HG02840 (cell line): ENCODE measurements around the gene G2E3.
"Not testable (repeated sequence)": the region's sequence is repeated elsewhere in the genome, so short reads cannot be mapped to it uniquely, and the experiment has no call there.

ENCODE experiments used
- ATAC-seq: cut with Tn5 transposase; IDR thresholded peaks from one replicate; pipeline ENCODE4 v1.9.1; 2021; ENCODE audit warnings: mild to moderate bottlenecking, moderate library complexity, moderate number of reproducible peaks; ENCODE audit not compliant: unreplicated experiment, low FRiP score

Gene G2E3

GRCh38 chr14:30600922-30601918 is 42.3 kb downstream of the G2E3 start:
- no peak for ATAC-seq

DNA sequence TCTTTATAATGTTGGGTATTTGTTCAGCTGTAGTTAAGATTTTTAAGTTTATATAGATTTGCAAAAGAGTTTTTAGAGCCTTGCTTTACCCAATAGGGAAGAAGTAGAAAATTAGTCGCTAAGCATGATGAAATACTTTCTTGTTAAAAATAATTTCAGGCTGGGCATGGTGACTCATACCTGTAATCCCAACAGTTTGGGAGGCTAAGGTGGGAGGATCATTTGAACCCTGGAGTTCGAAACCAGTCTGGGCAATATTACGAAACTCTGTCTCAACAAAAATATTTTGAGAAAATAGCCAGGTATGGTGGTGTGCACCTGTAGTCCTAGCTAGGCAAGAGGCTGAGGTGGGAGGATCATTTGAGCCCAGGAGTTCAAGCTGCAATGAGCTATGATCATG is 44.4 kb downstream of the G2E3 start:
- no peak for ATAC-seq

- ATAC-seq = not testable (repeated sequence)
Observed at GRCh38 chr14:30604696-30605095, 45.7 kb downstream of the G2E3 start.

DNA sequence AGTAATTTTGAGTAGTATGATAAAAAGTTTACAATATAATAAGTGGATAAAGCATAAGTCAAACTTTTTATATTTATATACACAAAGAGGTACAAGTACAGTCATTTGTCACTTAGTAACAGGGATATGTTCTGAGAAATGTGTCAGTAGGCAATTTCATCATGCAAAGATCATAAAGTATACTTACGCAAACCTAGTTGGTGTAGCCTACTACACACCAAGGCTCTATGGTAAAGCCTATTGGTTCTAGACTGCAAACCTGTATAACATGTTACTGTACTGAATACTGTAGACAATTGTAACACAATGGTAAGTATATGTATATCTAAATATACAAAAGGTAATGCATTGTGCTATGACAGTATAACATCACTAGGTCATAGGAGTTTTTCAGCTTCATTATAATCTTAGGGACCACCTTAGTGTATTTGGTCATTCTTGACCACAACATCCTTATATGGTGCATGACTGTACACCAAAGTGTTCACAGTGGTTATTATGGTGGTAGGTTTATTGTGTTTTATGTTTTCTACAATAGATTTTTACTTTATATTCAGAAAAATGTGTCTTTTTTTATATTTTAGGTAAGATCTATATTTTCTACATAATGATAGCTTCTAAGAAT is 48.3 kb downstream of the G2E3 start:
- no peak for ATAC-seq

DNA sequence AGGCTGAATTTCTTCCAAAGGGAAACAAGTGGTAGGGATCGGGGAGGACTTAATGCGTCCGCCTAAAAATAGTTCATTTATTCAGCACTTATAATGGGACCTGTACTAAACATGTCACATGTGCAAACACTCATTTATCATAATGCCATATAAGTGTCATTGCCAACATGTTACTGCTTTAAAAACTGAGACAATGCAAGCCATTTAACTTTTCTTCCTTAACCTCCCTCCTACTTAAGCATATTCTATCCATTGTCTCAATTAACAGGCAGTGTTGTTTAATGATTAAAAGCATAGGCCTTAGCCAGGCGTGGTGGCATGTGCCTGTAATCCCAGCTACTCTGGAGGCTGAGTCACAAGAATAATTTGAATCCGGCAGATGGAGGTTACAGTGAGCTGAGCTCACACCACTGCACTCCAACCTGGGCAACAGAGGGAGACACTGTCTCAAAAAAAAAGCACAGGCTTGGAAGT is 49.6 kb downstream of the G2E3 start:
- no peak for ATAC-seq

GRCh38 chr14:30610787-30611343 is 51.9 kb downstream of the G2E3 start:
- no peak for ATAC-seq

DNA sequence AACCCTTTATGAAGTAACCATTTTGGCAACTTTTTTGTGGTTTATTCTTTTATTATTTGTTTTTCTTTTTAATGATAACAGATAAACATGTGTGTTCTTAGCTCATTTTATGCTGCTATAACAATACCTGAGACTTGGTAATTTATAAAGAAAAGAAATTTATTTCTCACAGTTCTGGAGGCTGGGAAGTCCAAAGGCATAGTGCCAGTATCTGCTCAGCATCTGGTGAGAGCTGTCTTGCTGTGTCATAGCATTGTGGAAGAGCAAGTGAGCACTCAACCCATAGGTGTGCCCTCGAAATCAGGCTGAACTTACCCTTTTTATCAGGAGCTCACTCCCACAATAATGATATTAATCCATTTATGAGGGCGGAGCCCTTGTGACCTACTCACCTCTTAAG is 55.2 kb downstream of the G2E3 start:
- no peak for ATAC-seq

- no peak for ATAC-seq
Observed at GRCh38 chr14:30620178-30620577, 61.2 kb downstream of the G2E3 start.

DNA sequence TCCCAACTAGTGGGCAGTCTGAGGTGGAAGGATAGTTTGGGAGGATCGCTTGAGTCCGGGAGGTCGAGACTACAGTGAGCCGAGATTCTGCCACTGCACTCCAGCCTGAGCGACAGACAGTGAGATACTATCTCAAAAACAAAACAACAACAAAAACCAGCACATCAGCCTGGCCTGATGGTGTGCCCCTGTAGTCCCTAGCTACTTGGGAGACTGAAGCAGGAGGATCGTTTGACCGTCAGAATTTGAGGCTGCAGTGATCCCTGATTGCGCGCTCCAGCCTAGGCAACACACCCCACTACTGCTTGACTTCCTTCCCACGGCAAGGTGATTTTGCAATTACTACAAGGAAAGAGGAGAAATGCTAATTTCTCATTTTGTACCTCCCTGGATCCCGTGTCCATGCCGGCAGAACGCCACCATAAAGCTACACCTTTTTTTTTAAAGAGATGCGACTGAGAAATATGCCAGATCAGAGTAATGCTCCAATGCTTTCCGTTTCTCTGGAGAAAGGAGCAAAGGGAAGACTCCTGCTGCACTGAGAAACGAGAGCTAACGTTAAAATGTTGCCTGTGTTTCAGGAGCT is 62.5 kb downstream of the G2E3 start:
- ATAC-seq = no peak

GRCh38 chr14:30621940-30622830 is 63.2 kb downstream of the G2E3 start, which contains the start of gene SCFD1:
SCFD1 (plus strand) TSS chr14:30622319; CDS start chr14:30622339, 20 bp downstream.
- peak; percentile 94 for ATAC-seq

- no peak for ATAC-seq
Observed at GRCh38 chr14:30623412-30624131, 64.6 kb downstream of the G2E3 start.

DNA sequence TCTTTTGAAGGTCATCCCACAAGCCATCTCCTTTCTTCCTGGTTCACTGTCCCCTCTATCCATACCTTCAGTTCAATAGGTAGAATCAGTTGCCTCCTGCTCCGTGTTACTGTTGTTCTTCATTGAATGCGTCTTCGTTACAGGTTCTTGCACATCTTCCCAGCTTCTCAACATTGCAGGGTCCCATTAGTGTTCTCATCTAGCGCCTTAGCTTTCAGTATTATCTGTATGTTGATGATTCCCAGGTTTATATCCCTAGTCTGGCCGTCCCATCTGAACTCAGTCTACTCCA is 65.1 kb downstream of the G2E3 start:
- ATAC-seq = no peak

DNA sequence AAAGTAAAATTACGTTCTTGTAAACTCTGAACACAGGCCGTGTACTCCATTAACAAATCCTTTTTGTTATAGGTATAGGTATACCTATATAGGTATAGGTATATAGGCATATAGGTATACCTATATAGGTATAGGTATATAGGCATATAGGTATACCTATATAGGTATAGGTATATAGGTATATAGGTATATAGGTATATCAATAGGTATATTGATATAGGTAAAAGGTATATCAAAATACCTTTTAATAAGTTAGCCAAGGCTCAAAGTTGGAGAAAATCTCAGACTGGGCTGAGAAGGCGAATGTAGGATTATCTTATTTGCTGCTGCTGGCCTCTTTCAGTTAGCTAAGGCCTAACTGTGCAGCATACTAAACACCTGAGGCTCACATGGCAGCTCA is 66.6 kb downstream of the G2E3 start:
- ATAC-seq = no peak

- ATAC-seq = not testable (repeated sequence)
Observed at GRCh38 chr14:30629432-30629831, 70.5 kb downstream of the G2E3 start.

DNA sequence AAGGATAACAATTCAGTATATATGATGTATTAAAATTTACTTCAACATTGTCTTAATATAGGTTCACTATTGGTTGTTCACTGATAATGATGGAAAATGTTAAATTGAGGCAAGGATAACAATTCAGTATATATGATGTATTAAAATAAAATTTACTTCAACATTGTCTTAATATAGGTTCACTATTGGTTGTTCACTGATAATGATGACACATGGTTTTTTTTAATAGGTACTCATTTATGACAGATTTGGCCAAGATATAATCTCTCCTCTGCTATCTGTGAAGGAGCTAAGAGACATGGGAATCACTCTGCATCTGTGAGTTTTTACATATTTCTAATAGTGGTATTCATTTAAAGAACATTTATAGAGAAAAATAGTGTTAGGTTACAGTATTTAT is 71.3 kb downstream of the G2E3 start:
- no peak for ATAC-seq

- no peak for ATAC-seq
Observed at GRCh38 chr14:30632730-30633129, 73.8 kb downstream of the G2E3 start.

DNA sequence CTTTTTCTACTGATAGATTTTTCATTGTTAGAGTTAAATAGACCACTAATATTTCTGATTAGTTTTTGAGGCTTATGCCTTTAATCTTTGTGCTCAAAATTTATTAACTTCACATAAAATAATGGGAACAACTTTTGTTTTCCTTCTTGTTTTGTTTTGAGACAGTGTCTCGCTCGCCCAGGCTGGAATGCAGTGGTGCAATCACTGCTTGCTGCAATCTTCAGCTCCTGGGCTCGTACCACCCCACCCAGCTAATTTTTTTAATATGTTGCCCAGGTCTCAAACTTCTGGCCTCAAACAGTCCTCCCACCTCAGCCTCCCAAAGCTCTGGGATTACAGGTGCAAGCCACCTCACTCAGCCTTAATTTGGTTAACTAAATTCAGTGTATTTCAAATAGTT is 80.0 kb downstream of the G2E3 start:
- no peak for ATAC-seq

DNA sequence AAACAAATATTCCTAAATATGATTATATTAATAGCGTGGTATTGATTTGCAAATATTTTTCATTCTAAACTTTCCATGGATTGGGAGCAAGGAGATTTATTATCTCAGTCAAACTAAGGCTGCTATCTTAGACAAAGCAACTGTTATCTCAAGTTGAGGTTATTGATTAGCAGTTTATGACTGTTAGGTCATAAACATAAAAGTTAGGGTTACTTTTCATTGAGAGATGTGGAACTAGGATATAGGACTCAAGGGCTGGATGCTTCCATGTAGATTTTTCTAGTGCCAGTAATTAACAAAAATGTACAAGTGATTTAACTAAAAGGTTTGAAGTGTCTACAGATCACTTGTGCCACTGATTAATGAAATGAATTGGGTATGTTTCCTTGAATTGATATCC is 82.2 kb downstream of the G2E3 start:
- no peak for ATAC-seq

GRCh38 chr14:30644462-30644861 is 85.5 kb downstream of the G2E3 start:
- ATAC-seq = not testable (repeated sequence)
